ENCODE data around the gene PSMB1. TPM values are rescaled to one million over a fixed set of nuclear protein-coding genes. Genes with fewer than 3 reads are reported as not detected.
"Not testable (repeated sequence)": the region's sequence is repeated elsewhere in the genome, so short reads cannot be mapped to it uniquely, and the experiment has no call there.

The PSMB1 gene
- total RNA-seq, 4 donors from 2014 or later, result 152 to 258 (median 213) TPM

DNA sequence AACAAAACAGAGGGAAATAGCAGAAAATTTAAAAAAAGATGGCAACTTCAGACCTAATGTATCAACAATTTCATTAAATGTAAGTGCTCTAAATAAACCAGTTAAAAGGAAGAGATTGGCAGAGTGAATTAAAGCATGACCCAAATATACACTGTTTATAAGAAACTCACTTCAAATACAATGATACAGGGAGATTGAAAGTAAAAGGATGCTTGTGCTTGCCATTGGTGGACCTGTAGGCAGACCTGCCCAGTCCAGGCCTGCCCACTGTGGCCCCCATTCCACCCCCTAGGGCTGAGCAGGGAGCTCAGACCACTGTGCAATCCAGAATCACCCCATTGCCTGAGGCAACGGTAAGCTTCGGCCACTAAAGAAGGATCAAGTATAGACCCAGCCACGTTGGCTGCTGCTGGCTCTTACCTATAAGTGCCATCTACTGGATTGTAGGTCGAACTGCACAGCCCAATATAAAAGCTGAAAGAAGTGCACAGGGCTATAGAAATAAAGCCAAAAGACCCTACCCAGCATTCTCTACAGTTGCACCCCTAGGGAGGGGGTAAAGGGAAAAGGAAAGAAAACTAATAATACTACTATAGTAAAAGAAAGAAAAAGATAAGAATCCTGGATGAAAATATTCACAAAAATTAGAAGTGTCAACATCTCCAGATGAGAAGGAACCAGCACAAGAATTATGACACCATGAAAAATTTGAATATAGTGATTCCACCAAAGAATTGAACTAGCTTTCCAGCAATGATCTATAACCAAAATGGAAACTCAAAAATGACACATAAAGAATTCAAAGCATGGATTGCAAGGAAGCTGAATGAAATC is 36.1 kb downstream of the PSMB1 start:
- 0 to 3% methylated on average over 3 to 4 of the region's 4 CpGs for WGBS, 2 donors
- no peaks in the 10 kb centered on the region for H3K27me3 ChIP-seq
- intact Hi-C loops (cut with DNase I), result no loop called here
- peak overlapping the region in 1 of 4 donors; percentile 38 for H3K4me3 ChIP-seq
- H3K36me3 ChIP-seq, result no peaks in the 10 kb centered on the region
- H3K4me1 ChIP-seq, result peaks cover 0 to 6% (median 0%) of the 10 kb centered on the region in 3 donors
- TF ChIP-seq, protein P1, sequence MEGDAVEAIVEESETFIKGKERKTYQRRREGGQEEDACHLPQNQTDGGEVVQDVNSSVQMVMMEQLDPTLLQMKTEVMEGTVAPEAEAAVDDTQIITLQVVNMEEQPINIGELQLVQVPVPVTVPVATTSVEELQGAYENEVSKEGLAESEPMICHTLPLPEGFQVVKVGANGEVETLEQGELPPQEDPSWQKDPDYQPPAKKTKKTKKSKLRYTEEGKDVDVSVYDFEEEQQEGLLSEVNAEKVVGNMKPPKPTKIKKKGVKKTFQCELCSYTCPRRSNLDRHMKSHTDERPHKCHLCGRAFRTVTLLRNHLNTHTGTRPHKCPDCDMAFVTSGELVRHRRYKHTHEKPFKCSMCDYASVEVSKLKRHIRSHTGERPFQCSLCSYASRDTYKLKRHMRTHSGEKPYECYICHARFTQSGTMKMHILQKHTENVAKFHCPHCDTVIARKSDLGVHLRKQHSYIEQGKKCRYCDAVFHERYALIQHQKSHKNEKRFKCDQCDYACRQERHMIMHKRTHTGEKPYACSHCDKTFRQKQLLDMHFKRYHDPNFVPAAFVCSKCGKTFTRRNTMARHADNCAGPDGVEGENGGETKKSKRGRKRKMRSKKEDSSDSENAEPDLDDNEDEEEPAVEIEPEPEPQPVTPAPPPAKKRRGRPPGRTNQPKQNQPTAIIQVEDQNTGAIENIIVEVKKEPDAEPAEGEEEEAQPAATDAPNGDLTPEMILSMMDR (IDR thresholded peaks at IDR 0.05), result peak; percentile 44 to 84 (median 70)
- TF ChIP-seq POLR2A (IDR thresholded peaks at IDR 0.05), result no peak
- H3K9me3 ChIP-seq, result no peaks in the 10 kb centered on the region
- H3K27ac ChIP-seq, result no peak overlapping the region
- DNase-seq, result peak; percentile 1

DNA sequence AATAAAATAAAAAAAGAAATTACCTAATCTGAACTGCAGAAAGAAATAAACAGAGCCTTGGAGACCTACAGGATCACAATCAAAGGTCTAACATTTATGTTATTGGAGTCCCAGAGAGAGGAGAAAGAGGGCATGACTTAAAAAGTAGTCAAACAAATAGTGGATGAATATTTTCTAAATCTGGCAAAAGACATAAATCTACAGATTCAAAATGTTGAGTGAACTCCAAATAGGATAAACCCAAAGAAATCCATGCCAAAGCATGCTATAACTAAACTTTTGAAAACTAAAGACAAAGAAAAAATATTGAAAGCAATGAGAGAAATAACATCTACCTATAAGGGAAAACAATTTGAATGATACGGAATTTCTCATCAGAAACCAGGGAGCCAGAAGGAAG is 38.2 kb downstream of the PSMB1 start:
- no peak overlapping the region for H3K27ac ChIP-seq
- H3K4me3 ChIP-seq, result no peak overlapping the region
- peaks cover 0 to 10% (median 0%) of the 10 kb centered on the region in 4 donors for H3K27me3 ChIP-seq
- H3K36me3 ChIP-seq, result no peaks in the 10 kb centered on the region
- no peak for DNase-seq
- TF ChIP-seq, protein P1 (IDR thresholded peaks at IDR 0.05), result no peak
- TF ChIP-seq POLR2A (IDR thresholded peaks at IDR 0.05), result no peak
- 79 to 87% methylated on average over 1 of the region's 1 CpG for WGBS, 2 donors
- intact Hi-C loops (cut with DNase I), result no loop called here
- H3K9me3 ChIP-seq, result no peaks in the 10 kb centered on the region
- peaks cover 0 to 6% (median 0%) of the 10 kb centered on the region in 3 donors for H3K4me1 ChIP-seq

DNA sequence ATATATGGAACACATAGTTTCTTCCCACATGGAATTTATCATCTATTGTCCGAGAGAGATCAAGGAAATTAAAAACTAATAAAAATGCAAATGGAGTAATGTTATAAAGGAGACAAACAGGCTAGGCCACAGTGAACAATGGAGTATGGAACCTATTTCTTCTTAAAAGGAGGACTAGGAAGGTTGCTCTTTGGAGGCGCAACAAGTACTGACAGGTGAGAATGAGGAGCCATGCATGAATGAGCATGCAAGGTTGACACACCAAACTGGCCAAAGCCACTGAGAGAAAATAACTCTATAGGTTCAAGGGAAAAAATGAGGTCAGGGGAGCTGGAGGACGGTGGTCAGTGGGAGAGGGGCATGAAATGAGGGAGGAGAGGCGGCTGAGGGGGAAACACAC is 40.9 kb downstream of the PSMB1 start:
- H3K36me3 ChIP-seq, result no peaks in the 10 kb centered on the region
- H3K9me3 ChIP-seq, result no peaks in the 10 kb centered on the region
- H3K4me1 ChIP-seq, result peaks cover 0 to 6% (median 0%) of the 10 kb centered on the region in 3 donors
- WGBS, 2 donors, result 61 to 62% methylated on average over 4 of the region's 4 CpGs
- peaks cover 0 to 13% (median 0%) of the 10 kb centered on the region in 4 donors for H3K27me3 ChIP-seq
- no peak overlapping the region for H3K4me3 ChIP-seq
- DNase-seq, result no peak
- intact Hi-C loops (cut with DNase I), result no loop called here
- H3K27ac ChIP-seq, result no peak overlapping the region
- TF ChIP-seq POLR2A (IDR thresholded peaks at IDR 0.05), result no peak
- TF ChIP-seq, protein P1 (IDR thresholded peaks at IDR 0.05), result no peak

DNA sequence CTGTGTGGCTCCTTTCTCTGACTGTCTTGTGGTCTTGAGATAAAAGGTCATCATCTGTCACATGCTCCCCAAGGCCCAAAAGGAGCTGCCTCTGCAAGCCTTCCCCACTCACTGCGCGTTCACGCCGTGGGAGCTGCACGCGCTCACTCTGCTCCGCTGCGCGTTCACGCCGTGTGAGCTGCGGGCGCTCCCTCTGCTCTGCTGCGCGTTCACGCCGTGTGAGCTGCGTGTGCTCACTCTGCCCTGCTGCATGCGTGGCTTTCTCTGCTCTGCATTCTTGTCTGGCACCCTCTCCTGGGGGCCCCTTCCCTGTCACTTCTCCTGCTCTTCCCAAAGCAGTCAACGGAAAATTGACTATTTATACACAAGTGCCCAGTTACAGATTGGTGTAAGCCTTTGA is 42.5 kb downstream of the PSMB1 start:
- H3K9me3 ChIP-seq, result no peaks in the 10 kb centered on the region
- H3K27ac ChIP-seq, result no peak overlapping the region
- intact Hi-C loops (cut with DNase I), result no loop called here
- DNase-seq, result no peak
- no peak overlapping the region for H3K4me3 ChIP-seq
- WGBS, 2 donors, result 94 to 97% methylated on average over 19 to 20 of the region's 20 CpGs
- TF ChIP-seq POLR2A (IDR thresholded peaks at IDR 0.05), result no peak
- peaks cover 0 to 6% (median 0%) of the 10 kb centered on the region in 3 donors for H3K4me1 ChIP-seq
- H3K27me3 ChIP-seq, result peaks cover 0 to 13% (median 0%) of the 10 kb centered on the region in 4 donors
- no peaks in the 10 kb centered on the region for H3K36me3 ChIP-seq

DNA sequence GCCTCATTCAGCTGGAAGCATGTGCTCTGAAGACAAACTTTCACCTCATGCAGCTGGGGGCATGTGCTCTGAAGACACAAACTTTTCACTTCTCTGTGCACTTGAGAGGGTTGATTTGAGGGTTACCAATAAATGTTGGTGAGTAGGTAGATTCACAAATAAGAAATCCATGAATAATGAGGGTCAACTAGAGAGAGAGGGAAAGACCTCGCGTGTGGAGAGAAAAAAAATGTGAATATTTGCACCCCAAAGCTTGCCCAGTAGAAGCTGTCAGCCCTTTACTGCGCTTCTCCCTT is 43.4 kb downstream of the PSMB1 start:
- Histone ChIP-seq H3K36me3 (no peaks in the 10 kb centered on the region), H3K27me3 (peaks cover 0 to 20% (median 0%) of the 10 kb centered on the region in 4 donors), H3K9me3 (no peaks in the 10 kb centered on the region), H3K4me3 (no peak overlapping the region), H3K27ac (no peak overlapping the region), H3K4me1 (peaks cover 0 to 6% (median 0%) of the 10 kb centered on the region in 3 donors)
- DNase-seq, result no peak
- intact Hi-C loops (cut with DNase I), result no loop called here
- TF ChIP-seq POLR2A (IDR thresholded peaks at IDR 0.05), result no peak
- TF ChIP-seq, protein P1 (IDR thresholded peaks at IDR 0.05), result no peak
- WGBS, 2 donors, result 73 to 92% methylated on average over 3 of the region's 3 CpGs

DNA sequence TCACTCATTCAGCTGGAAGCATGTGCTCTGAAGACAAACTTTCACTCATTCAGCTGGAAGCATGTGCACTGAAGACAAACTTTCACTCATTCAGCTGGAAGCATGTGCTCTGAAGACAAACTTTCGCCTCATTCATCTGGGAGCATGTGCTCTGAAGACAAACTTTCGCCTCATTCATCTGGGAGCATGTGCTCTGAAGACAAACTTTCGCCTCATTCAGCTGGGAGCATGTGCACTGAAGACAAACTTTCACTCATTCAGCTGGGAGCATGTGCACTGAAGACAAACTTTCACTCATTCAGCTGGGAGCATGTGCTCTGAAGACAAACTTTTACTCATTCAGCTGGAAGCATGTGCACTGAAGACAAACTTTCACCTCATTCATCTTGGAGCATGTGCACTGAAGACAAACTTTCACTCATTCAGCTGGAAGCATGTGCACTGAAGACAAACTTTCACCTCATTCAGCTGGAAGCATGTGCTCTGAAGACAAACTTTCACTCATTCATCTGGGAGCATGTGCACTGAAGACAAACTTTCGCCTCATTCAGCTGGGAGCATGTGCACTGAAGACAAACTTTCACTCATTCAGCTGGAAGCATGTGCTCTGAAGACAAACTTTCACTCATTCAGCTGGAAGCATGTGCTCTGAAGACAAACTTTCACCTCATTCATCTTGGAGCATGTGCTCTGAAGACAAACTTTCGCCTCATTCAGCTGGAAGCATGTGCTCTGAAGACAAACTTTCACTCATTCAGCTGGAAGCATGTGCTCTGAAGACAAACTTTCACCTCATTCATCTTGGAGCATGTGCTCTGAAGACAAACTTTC is 44.0 kb downstream of the PSMB1 start:
- 72 to 81% methylated on average over 3 to 5 of the region's 5 CpGs for WGBS, 2 donors
- H3K4me1 ChIP-seq; DNase-seq; H3K9me3 ChIP-seq; H3K4me3 ChIP-seq; H3K27ac ChIP-seq; H3K36me3 ChIP-seq; intact Hi-C loops (cut with DNase I): not testable (repeated sequence)
- H3K27me3 ChIP-seq, result peaks cover 0 to 22% (median 0%) of the 10 kb centered on the region in 4 donors

DNA sequence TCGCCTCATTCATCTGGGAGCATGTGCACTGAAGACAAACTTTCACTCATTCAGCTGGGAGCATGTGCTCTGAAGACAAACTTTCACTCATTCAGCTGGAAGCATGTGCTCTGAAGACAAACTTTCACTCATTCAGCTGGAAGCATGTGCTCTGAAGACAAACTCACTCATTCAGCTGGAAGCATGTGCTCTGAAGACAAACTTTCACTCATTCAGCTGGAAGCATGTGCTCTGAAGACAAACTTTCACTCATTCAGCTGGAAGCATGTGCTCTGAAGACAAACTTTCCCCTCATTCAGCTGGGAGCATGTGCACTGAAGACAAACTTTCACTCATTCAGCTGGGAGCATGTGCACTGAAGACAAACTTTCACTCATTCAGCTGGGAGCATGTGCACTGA is 44.8 kb downstream of the PSMB1 start:
- H3K4me3 ChIP-seq; H3K36me3 ChIP-seq; H3K4me1 ChIP-seq; H3K9me3 ChIP-seq; H3K27ac ChIP-seq; intact Hi-C loops (cut with DNase I); DNase-seq: not testable (repeated sequence)
- WGBS, 2 donors, result no CpG with 5 or more reads among the region's 1 CpG
- peaks cover 0 to 25% (median 0%) of the 10 kb centered on the region in 4 donors for H3K27me3 ChIP-seq

DNA sequence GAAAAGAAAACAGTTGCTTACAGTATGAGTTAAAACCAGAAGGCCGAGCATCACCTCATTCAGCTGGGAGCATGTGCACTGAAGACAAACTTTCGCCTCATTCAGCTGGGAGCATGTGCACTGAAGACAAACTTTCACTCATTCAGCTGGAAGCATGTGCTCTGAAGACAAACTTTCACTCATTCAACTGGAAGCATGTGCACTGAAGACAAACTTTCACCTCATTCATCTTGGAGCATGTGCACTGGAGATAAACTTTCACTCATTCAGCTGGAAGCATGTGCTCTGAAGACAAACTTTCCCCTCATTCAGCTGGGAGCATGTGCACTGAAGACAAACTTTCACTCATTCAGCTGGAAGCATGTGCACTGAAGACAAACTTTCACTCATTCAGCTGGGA is 45.4 kb downstream of the PSMB1 start:
- H3K36me3 ChIP-seq; H3K27ac ChIP-seq; H3K9me3 ChIP-seq; H3K4me1 ChIP-seq; DNase-seq; intact Hi-C loops (cut with DNase I); H3K4me3 ChIP-seq: not testable (repeated sequence)
- peaks cover 0 to 30% (median 0%) of the 10 kb centered on the region in 4 donors for H3K27me3 ChIP-seq
- whole genome bisulfite sequencing, 2 donors, result 81 to 91% methylated on average over 2 of the region's 2 CpGs
